GM21360 (cell line): ENCODE data around the gene GNLY.
"Not testable (repeated sequence)": the region's sequence is repeated elsewhere in the genome, so short reads cannot be mapped to it uniquely, and the experiment has no call there.

ENCODE experiments used
- ATAC-seq: cut with Tn5 transposase; IDR thresholded peaks from one replicate; pipeline ENCODE4 v1.9.1; 2021; ENCODE audit warnings: mild to moderate bottlenecking, moderate library complexity; ENCODE audit not compliant: unreplicated experiment

The GNLY gene

GRCh38 chr2:85663594-85664565 lies 30.3 kb upstream of the GNLY start:
- ATAC-seq: no peak

GRCh38 chr2:85665264-85665937 lies 28.8 kb upstream of the GNLY start:
- no peak for ATAC-seq

- ATAC-seq: no peak
These were observed 28.1 kb upstream of the GNLY start for GRCh38 chr2:85666016-85666415.

- ATAC-seq: no peak
These were observed 27.5 kb upstream of the GNLY start for GRCh38 chr2:85666435-85667316.

GRCh38 chr2:85667561-85668008 lies 26.6 kb upstream of the GNLY start:
- ATAC-seq: no peak

GRCh38 chr2:85668009-85668856 lies 25.9 kb upstream of the GNLY start, which contains the start of gene SFTPB:
Gene SFTPB, minus strand, starts transcription at chr2:85668199. Its CDS starts 16 bp downstream, at chr2:85668183.
- ATAC-seq: no peak

GRCh38 chr2:85668857-85669142 lies 25.4 kb upstream of the GNLY start:
- ATAC-seq: no peak

- ATAC-seq: peak; percentile 56
These were observed 24.6 kb upstream of the GNLY start for GRCh38 chr2:85669549-85669948.

DNA sequence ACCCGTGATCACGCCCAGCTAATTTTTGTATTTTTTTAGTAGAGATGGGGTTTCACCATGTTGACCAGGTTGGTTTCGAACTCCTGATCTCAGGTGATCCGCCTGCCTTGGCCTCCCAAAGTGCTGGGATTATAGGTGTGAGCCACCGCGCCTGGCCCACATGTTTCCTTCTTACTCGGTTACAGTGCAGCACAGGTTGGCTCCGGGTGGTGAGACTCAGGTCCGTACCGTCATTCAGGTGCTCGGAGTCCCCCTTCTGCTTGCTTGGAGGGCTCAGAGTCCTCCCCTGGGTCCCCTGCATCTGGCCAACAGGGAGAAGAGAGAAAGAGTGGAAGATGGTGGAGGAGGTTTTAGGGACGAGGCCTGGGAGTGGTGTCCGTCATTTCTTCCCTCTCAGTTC lies 23.7 kb upstream of the GNLY start:
- not testable (repeated sequence) for ATAC-seq

DNA sequence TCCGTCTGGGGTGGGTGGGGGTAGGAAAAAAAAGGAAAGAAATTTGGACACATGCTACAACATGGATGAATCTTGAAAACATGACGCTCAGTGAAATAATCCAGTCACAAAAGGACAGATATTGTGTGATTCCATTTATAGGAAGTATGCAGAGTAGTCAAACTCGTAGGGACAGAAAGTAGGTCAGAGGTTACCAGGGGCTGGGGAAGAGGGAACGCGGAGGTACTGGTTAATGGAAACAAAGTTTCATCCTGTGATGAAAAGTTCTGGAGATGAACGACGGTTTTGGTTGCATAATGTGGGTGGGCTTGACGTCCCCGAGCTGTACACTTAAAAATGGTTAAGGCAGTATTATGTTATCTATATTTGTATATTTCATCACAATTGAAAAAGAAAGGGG lies 21.7 kb upstream of the GNLY start:
- ATAC-seq: no peak

GRCh38 chr2:85673716-85674375 lies 20.3 kb upstream of the GNLY start:
- no peak for ATAC-seq

DNA sequence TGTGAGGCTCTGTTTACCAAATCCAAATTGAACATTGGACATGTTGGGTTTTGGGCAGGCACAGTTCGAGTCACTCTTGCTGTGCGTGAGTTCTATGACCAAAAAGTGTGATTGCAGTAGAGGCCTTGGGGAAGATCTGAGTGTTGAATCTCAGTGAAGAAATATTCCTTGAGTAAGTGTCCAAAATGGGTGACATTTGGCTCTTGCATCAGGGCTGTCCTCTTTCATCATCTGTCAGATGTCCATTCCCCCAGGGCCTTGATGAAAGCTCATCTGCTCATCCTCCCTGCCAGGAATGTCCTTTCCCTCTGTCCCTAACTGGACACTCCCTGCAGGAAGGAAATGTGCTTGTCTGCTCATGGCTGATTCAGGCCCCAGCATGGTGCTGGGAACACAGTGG lies 19.7 kb upstream of the GNLY start:
- ATAC-seq: no peak

DNA sequence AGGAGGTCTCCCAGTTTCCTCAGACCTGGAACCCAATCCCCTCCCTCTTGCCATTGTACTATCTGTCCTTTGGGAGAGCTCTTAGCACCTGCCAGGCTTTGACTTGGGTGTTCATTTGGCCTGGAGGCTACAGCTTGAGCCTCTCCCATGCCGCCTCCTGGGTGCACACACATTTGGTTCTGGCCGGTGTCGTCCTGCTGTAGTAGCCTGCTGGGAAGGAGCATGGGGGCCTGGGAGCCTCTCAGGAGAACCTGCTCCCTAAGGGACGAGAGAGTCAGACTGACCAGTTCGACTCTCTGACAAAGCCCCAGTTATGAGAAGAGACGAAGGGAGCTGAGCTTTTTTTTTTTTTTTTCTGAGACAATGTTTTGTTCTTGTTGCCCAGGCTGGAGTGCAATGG lies 18.7 kb upstream of the GNLY start:
- no peak for ATAC-seq

GRCh38 chr2:85675866-85676548 lies 18.2 kb upstream of the GNLY start:
- ATAC-seq: no peak

- no peak for ATAC-seq
These were observed 15.8 kb upstream of the GNLY start for GRCh38 chr2:85678377-85678776.

GRCh38 chr2:85678794-85679672 lies 15.1 kb upstream of the GNLY start:
- no peak for ATAC-seq

- ATAC-seq: no peak
These were observed 13.3 kb upstream of the GNLY start for GRCh38 chr2:85680707-85681371.

DNA sequence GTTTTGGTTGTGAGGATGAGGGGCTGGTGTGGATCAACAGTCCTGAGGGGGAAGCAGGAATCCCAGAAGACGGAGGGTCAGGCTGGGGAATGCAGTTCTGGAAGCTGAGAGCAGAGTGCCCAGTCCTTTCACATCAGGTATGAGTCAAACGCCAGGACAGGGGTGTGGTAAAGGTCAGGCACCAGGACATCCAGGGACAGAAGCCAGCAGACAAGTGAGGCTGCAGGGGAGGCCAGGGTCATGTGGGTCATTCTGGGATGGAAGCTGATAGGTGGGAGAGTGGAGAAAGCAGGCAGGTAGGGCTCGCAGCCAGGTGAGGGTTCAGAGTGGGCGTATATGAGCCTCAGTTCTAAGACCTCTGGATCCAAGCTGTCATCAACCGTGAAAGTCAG lies 12.8 kb upstream of the GNLY start:
- ATAC-seq: no peak
